H1 (cell line): Measurements from ENCODE around the gene KLK1. TPM values are rescaled to one million over a fixed set of nuclear protein-coding genes. Genes with fewer than 3 reads are reported as not detected.
A peak's percentile ranks its signal among the peaks of the same experiment; 100 is the strongest.

Experiments
- CBX8 ChIP-seq: fragments of 300-800, 300-1000 bp; sonication (generic); IDR thresholded peaks from 2 replicates; pipeline ENCODE4 v1.7.1; 2016; ENCODE audit warnings: low read depth, low read length, borderline replicate concordance
- CTBP2 ChIP-seq: IDR thresholded peaks from 2 replicates; pipeline ENCODE4 v1.7.0; 2011; ENCODE audit warnings: borderline replicate concordance, mild to moderate bottlenecking, moderate library complexity, mixed read lengths, low read length; ENCODE audit not compliant: insufficient read depth, insufficient read length
- EP300 ChIP-seq, 2 experiments: IDR thresholded peaks; 1 replicate in 1 of 2; 2 replicates in 1 of 2; pipeline ENCODE4 v1.6.1; 2011 to 2012; ENCODE audit warnings: low read depth in 2 of 2, low read length in 2 of 2, mild to moderate bottlenecking in 2 of 2, borderline replicate concordance in 1 of 2, inconsistent platforms in 1 of 2, moderate library complexity in 1 of 2
- KDM1A ChIP-seq: fragments of 200-600, 300-600 bp; sonication (generic); IDR thresholded peaks from 2 replicates; pipeline ENCODE4 v1.7.1; 2016; ENCODE audit warnings: mild to moderate bottlenecking, low read length, borderline replicate concordance
- KDM4A ChIP-seq: IDR thresholded peaks from one replicate; pipeline ENCODE4 v1.7.1; 2012; ENCODE audit warnings: low read depth, mild to moderate bottlenecking, moderate library complexity, low read length, inconsistent platforms; ENCODE audit not compliant: severe bottlenecking
- NANOG ChIP-seq: IDR thresholded peaks from 2 replicates; pipeline ENCODE4 v1.6.1; 2011; ENCODE audit warnings: low read length, low read depth, mild to moderate bottlenecking, inconsistent platforms; ENCODE audit not compliant: insufficient read depth, poor library complexity, severe bottlenecking
- NRF1 ChIP-seq: IDR thresholded peaks from 2 replicates; pipeline ENCODE4 v1.6.1; 2011; ENCODE audit warnings: mild to moderate bottlenecking, low read depth, low read length, improper control_type of control experiment
- POLR2A ChIP-seq, 2 experiments: IDR thresholded peaks; 1 replicate in 1 of 2; 2 replicates in 1 of 2; pipeline ENCODE4 v1.6.1; 2011; ENCODE audit warnings: low read depth in 2 of 2, low read length in 2 of 2, mild to moderate bottlenecking in 2 of 2; ENCODE audit errors: control extremely low read depth in 1 of 2
- POLR2AphosphoS5 ChIP-seq: IDR thresholded peaks from 2 replicates; pipeline ENCODE4 v1.6.1; 2011; ENCODE audit warnings: low read depth, low read length
- RXRA ChIP-seq: IDR thresholded peaks from 2 replicates; pipeline ENCODE4 v1.6.1; 2011; ENCODE audit warnings: low read depth, mild to moderate bottlenecking, low read length, moderate library complexity; ENCODE audit not compliant: insufficient read depth
- SAP30 ChIP-seq: fragments of 300-600 bp; sonication (generic); IDR thresholded peaks from 2 replicates; pipeline ENCODE4 v1.7.1; 2012; ENCODE audit warnings: low read length, moderate library complexity, mild to moderate bottlenecking, inconsistent platforms; ENCODE audit not compliant: insufficient read depth, insufficient replicate concordance
- SIRT6 ChIP-seq: IDR thresholded peaks from one replicate; pipeline ENCODE4 v1.7.1; 2012; ENCODE audit warnings: low read length, inconsistent platforms
- SP1 ChIP-seq: IDR thresholded peaks from 2 replicates; pipeline ENCODE4 v1.6.1; 2011; ENCODE audit warnings: low read depth, low read length
- SUZ12 ChIP-seq: fragments of 200-600 bp; sonication (generic); IDR thresholded peaks from 2 replicates; pipeline ENCODE4 v1.6.1; 2012; ENCODE audit warnings: mild to moderate bottlenecking, inconsistent platforms, low read length, moderate library complexity, mixed read lengths
- TAF7 ChIP-seq: optimal IDR thresholded peaks from 2 replicates; pipeline ENCODE3; 2011; ENCODE audit warnings: low read depth, mild to moderate bottlenecking, inconsistent platforms, low read length, moderate library complexity, borderline replicate concordance
- TCF12 ChIP-seq: IDR thresholded peaks from 2 replicates; pipeline ENCODE4 v1.6.1; 2011; ENCODE audit warnings: low read depth, mild to moderate bottlenecking, low read length
- YY1 ChIP-seq: IDR thresholded peaks from 2 replicates; pipeline ENCODE4 v1.6.1; 2011; ENCODE audit warnings: low read depth, mild to moderate bottlenecking, low read length
- ZNF274 ChIP-seq: IDR thresholded peaks from 2 replicates; pipeline ENCODE4 v1.7.0; 2012; ENCODE audit warnings: low read length, borderline replicate concordance; ENCODE audit errors: extremely low read depth
- polyA plus RNA-seq, 7 experiments: library from polyadenylated mRNA; depleted of rRNA in 3 of 7; stranded (reverse) in 5 of 7; unstranded in 2 of 7; fragments of >200 nt in 5 of 7; fragments of 200-250 nt in 2 of 7; gene quantifications; 1 replicate in 5 of 7; 2 replicates in 1 of 7; 4 replicates in 1 of 7; pipeline versions ENCODE4 v1.2.1 to v1.2.3, GENCODE V29; 2011 to 2013; ENCODE audit warnings: missing spikeins in 2 of 7, mixed read lengths in 2 of 7
- total RNA-seq: library from RNA; stranded (reverse); fragmentation: NEBNext Ultra II Directional; extraction: Animal tissue kit (Norgen Biotek cat#: 25700); gene quantifications from 2 replicates; pipeline ENCODE4 v1.2.1, GENCODE V29; 2021
- TF ChIP-seq, protein P1 (sequence below): IDR thresholded peaks from 2 replicates; pipeline ENCODE4 v1.6.1; 2012; ENCODE audit warnings: inconsistent platforms
- TF ChIP-seq, protein P2 (sequence below): IDR thresholded peaks from 2 replicates; pipeline ENCODE4 v1.6.1; 2011; ENCODE audit warnings: low read depth, mild to moderate bottlenecking, low read length; ENCODE audit not compliant: insufficient read depth

KLK1 gene
- total and polyA plus RNA-seq, 2 of the 8 experiments (the other 6 are each of a cell fraction or from before 2014, with no cell fraction given) = 3.4 to 4.0 TPM

DNA sequence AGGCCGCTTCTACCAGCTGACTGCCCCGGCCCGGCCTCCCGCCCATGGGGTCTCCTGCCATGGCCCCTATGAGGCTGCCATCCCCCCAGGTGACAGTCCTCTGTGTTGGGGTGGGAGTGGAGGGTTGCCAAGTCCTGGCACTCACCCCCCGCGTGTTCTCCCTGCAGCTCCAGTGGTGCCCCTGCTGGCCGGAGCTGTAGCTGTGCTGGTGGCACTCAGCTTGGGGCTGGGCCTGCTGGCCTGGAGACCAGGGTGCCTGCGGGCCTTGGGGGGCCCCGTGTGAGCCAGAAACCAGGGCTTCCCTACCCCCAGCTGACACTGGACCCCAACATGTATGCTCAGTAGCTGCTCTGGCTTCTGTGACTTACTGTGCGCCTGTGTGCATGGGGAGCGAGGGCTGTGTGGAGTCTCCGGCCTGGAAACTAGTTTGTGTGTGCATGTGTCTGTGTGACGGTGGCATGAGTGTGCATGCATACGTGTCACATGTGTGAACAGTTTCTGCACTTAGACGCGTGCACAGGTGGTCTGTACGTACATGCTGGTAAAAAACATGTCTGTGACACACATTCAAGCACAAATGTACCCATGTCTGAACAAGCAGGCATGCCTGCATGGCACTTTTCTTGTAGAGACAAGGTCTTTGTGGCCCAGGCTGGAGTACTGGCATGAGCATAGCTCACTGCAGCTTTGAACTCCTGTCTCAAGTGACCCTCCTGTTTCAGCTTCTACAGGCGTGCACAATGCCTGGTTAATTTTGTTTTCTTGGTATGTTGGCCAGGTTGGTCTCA is 28.5 kb downstream of the KLK1 start (continued):
- TF ChIP-seq, protein P1, sequence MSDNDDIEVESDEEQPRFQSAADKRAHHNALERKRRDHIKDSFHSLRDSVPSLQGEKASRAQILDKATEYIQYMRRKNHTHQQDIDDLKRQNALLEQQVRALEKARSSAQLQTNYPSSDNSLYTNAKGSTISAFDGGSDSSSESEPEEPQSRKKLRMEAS = peak; percentile 20; the same call in 1 of the 2 replicates
- TF ChIP-seq CBX8 (no peak), POLR2AphosphoS5 (peak; percentile 83), SUZ12 (no peak), POLR2A (IDR thresholded peaks at IDR 0.05; ENCODE audit: control extremely low read depth in 1 of 2, low read depth in 2 of 2, low read length in 2 of 2) (peak; percentile 38 to 75), TAF7 (peak; percentile 51), EP300 (IDR thresholded peaks at IDR 0.05; ENCODE audit: borderline replicate concordance in 1 of 2, low read depth in 2 of 2, low read length in 2 of 2) (no peak), SAP30 (no peak), SIRT6 (peak; percentile 23), NRF1 (no peak), CTBP2 (no peak), NANOG (peak; percentile 42), TCF12 (no peak), ZNF274 (no peak), SP1 (no peak), RXRA (no peak), KDM1A (no peak), KDM4A (no peak), YY1 (0 out of 2 replicates have a peak, but pooled peaks have one; percentile 2)
- TF ChIP-seq, protein P2, sequence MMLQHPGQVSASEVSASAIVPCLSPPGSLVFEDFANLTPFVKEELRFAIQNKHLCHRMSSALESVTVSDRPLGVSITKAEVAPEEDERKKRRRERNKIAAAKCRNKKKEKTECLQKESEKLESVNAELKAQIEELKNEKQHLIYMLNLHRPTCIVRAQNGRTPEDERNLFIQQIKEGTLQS = no peak
